ENCODE data around the gene VKORC1L1. TPM values are rescaled to one million over a fixed set of nuclear protein-coding genes. Genes with fewer than 3 reads are reported as not detected.

VKORC1L1 gene
- total RNA-seq, 1 experiment from 2014 or later, result 28.5 TPM

DNA sequence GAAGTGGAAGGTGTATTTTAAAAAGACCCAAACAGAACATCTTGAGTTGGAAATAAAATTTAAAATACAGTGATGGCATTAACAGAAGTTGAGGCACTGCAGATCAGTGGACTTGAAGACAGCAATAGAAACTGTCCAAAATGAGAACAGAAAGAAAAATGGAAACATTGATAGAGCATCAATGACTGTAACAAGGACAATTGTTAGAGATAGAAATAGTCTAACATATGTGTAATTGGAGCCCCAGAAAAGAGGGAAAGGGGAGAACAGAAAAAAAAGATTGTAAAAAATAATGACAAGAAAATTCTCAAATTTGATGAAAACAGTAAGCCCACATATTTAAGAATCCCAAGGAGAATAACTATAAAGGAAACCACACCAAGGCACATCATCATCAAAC lies 29.4 kb downstream of the VKORC1L1 start:
- ATAC-seq (no peak), DNase-seq (ENCODE audit: low spot score) (no peak)
- Mint-ChIP-seq H3K4me1 (peaks cover 14% of the 10 kb centered on the region), H3K36me3 (peaks cover 40% of the 10 kb centered on the region), H3K4me3 (no peak overlapping the region), H3K9me3 (peaks cover 25% of the 10 kb centered on the region), H3K27me3 (ENCODE audit: low read depth) (no peaks in the 10 kb centered on the region; the same call in 1 of the 2 replicates), H3K27ac (no peak overlapping the region)
- POLR2A ChIA-PET, result no interaction called here
- TF ChIP-seq, protein P1, sequence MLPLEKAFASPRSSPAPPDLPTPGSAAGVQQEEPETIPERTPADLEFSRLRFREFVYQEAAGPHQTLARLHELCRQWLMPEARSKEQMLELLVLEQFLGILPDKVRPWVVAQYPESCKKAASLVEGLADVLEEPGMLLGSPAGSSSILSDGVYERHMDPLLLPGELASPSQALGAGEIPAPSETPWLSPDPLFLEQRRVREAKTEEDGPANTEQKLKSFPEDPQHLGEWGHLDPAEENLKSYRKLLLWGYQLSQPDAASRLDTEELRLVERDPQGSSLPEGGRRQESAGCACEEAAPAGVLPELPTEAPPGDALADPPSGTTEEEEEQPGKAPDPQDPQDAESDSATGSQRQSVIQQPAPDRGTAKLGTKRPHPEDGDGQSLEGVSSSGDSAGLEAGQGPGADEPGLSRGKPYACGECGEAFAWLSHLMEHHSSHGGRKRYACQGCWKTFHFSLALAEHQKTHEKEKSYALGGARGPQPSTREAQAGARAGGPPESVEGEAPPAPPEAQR (CRISPR knock-in tag; IDR thresholded peaks at IDR 0.05), result no peak
- TF ChIP-seq NR2C2 (CRISPR knock-in tag; IDR thresholded peaks at IDR 0.05) (no peak), OVOL2 (CRISPR knock-in tag; IDR thresholded peaks at IDR 0.05; ENCODE audit: borderline replicate concordance) (no peak)
- CTCF ChIA-PET, result no interaction called here

DNA sequence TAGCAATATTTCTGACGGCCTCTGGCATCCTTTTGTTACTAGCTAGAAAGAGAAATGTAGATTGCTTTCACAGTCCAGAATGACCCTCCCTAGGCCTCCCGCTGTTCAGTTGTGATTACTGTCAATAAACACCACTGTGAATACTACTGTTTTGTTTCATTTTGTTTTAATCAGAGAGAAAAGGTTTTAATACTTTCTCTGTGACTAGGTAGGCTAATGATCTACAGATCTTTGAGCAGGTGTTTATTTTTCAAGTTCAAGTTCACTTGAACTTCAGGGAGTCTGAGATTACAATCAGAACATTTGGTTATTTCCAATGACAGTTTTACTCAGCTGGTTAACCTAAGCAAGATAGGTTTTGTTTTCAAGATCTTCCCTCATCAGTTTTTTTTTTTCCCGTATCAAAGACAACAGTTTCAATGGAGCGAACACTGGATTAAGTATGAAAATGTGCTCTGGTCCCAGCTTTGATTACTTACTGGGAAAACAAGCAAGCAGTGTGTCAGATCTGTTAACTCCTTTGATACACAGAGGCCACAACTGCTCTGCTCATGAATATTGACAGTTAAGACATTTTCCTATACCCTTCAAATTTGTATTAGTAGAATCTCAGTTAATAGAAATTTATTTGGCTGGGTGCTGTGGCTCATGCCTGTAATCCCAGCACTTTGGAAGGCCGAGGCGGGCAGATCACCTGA lies 34.8 kb downstream of the VKORC1L1 start:
- Mint-ChIP-seq H3K4me1 (peaks cover 27% of the 10 kb centered on the region), H3K27me3 (ENCODE audit: low read depth) (no peaks in the 10 kb centered on the region), H3K4me3 (no peak overlapping the region), H3K36me3 (peaks cover 12% of the 10 kb centered on the region), H3K27ac (peak overlapping the region; percentile 10), H3K9me3 (peaks cover 9% of the 10 kb centered on the region; the same call in 1 of the 2 replicates)
- ChIA-PET CTCF (no interaction called here), POLR2A (no interaction called here)
- DNase-seq (ENCODE audit: low spot score) (no peak), ATAC-seq (peak; percentile 44)
- TF ChIP-seq FOXK1 (CRISPR knock-in tag; IDR thresholded peaks at IDR 0.05) (no peak), OVOL2 (CRISPR knock-in tag; IDR thresholded peaks at IDR 0.05; ENCODE audit: borderline replicate concordance) (no peak), ELF4 (CRISPR knock-in tag; IDR thresholded peaks at IDR 0.05; ENCODE audit: low read depth) (no peak), NFE2L1 (CRISPR knock-in tag; IDR thresholded peaks at IDR 0.05) (no peak), ZNF263 (CRISPR knock-in tag; IDR thresholded peaks at IDR 0.05; ENCODE audit: low read depth) (no peak), ZNF138 (CRISPR knock-in tag; conservative IDR thresholded peaks at IDR 0.05) (no peak), SOX15 (CRISPR knock-in tag; IDR thresholded peaks at IDR 0.05) (no peak), RELA (CRISPR knock-in tag; IDR thresholded peaks at IDR 0.05; ENCODE audit: borderline replicate concordance) (no peak), MYBL2 (CRISPR knock-in tag; IDR thresholded peaks at IDR 0.05) (no peak), HMGA2 (CRISPR knock-in tag; IDR thresholded peaks at IDR 0.05) (no peak), SP1 (CRISPR knock-in tag; conservative IDR thresholded peaks at IDR 0.05) (no peak)
- TF ChIP-seq, protein P2, sequence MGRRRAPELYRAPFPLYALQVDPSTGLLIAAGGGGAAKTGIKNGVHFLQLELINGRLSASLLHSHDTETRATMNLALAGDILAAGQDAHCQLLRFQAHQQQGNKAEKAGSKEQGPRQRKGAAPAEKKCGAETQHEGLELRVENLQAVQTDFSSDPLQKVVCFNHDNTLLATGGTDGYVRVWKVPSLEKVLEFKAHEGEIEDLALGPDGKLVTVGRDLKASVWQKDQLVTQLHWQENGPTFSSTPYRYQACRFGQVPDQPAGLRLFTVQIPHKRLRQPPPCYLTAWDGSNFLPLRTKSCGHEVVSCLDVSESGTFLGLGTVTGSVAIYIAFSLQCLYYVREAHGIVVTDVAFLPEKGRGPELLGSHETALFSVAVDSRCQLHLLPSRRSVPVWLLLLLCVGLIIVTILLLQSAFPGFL (CRISPR knock-in tag; IDR thresholded peaks at IDR 0.05; ENCODE audit: borderline replicate concordance), result no peak
- TF ChIP-seq, protein P3, sequence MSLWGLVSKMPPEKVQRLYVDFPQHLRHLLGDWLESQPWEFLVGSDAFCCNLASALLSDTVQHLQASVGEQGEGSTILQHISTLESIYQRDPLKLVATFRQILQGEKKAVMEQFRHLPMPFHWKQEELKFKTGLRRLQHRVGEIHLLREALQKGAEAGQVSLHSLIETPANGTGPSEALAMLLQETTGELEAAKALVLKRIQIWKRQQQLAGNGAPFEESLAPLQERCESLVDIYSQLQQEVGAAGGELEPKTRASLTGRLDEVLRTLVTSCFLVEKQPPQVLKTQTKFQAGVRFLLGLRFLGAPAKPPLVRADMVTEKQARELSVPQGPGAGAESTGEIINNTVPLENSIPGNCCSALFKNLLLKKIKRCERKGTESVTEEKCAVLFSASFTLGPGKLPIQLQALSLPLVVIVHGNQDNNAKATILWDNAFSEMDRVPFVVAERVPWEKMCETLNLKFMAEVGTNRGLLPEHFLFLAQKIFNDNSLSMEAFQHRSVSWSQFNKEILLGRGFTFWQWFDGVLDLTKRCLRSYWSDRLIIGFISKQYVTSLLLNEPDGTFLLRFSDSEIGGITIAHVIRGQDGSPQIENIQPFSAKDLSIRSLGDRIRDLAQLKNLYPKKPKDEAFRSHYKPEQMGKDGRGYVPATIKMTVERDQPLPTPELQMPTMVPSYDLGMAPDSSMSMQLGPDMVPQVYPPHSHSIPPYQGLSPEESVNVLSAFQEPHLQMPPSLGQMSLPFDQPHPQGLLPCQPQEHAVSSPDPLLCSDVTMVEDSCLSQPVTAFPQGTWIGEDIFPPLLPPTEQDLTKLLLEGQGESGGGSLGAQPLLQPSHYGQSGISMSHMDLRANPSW (CRISPR knock-in tag; conservative IDR thresholded peaks at IDR 0.05; ENCODE audit: low read depth), result no peak
- TF ChIP-seq, protein P4, sequence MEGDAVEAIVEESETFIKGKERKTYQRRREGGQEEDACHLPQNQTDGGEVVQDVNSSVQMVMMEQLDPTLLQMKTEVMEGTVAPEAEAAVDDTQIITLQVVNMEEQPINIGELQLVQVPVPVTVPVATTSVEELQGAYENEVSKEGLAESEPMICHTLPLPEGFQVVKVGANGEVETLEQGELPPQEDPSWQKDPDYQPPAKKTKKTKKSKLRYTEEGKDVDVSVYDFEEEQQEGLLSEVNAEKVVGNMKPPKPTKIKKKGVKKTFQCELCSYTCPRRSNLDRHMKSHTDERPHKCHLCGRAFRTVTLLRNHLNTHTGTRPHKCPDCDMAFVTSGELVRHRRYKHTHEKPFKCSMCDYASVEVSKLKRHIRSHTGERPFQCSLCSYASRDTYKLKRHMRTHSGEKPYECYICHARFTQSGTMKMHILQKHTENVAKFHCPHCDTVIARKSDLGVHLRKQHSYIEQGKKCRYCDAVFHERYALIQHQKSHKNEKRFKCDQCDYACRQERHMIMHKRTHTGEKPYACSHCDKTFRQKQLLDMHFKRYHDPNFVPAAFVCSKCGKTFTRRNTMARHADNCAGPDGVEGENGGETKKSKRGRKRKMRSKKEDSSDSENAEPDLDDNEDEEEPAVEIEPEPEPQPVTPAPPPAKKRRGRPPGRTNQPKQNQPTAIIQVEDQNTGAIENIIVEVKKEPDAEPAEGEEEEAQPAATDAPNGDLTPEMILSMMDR (IDR thresholded peaks at IDR 0.05), result no peak
- TF ChIP-seq, protein P5, sequence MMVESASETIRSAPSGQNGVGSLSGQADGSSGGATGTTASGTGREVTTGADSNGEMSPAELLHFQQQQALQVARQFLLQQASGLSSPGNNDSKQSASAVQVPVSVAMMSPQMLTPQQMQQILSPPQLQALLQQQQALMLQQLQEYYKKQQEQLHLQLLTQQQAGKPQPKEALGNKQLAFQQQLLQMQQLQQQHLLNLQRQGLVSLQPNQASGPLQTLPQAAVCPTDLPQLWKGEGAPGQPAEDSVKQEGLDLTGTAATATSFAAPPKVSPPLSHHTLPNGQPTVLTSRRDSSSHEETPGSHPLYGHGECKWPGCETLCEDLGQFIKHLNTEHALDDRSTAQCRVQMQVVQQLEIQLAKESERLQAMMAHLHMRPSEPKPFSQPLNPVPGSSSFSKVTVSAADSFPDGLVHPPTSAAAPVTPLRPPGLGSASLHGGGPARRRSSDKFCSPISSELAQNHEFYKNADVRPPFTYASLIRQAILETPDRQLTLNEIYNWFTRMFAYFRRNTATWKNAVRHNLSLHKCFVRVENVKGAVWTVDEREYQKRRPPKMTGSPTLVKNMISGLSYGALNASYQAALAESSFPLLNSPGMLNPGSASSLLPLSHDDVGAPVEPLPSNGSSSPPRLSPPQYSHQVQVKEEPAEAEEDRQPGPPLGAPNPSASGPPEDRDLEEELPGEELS (CRISPR knock-in tag; IDR thresholded peaks at IDR 0.05), result no peak
- TF ChIP-seq, protein P6, sequence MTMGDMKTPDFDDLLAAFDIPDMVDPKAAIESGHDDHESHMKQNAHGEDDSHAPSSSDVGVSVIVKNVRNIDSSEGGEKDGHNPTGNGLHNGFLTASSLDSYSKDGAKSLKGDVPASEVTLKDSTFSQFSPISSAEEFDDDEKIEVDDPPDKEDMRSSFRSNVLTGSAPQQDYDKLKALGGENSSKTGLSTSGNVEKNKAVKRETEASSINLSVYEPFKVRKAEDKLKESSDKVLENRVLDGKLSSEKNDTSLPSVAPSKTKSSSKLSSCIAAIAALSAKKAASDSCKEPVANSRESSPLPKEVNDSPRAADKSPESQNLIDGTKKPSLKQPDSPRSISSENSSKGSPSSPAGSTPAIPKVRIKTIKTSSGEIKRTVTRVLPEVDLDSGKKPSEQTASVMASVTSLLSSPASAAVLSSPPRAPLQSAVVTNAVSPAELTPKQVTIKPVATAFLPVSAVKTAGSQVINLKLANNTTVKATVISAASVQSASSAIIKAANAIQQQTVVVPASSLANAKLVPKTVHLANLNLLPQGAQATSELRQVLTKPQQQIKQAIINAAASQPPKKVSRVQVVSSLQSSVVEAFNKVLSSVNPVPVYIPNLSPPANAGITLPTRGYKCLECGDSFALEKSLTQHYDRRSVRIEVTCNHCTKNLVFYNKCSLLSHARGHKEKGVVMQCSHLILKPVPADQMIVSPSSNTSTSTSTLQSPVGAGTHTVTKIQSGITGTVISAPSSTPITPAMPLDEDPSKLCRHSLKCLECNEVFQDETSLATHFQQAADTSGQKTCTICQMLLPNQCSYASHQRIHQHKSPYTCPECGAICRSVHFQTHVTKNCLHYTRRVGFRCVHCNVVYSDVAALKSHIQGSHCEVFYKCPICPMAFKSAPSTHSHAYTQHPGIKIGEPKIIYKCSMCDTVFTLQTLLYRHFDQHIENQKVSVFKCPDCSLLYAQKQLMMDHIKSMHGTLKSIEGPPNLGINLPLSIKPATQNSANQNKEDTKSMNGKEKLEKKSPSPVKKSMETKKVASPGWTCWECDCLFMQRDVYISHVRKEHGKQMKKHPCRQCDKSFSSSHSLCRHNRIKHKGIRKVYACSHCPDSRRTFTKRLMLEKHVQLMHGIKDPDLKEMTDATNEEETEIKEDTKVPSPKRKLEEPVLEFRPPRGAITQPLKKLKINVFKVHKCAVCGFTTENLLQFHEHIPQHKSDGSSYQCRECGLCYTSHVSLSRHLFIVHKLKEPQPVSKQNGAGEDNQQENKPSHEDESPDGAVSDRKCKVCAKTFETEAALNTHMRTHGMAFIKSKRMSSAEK (CRISPR knock-in tag; IDR thresholded peaks at IDR 0.05; ENCODE audit: borderline replicate concordance), result no peak
- TF ChIP-seq, protein P7, sequence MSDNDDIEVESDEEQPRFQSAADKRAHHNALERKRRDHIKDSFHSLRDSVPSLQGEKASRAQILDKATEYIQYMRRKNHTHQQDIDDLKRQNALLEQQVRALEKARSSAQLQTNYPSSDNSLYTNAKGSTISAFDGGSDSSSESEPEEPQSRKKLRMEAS (CRISPR knock-in tag; IDR thresholded peaks at IDR 0.05), result no peak

Data from WTC11 (cell line).